Panc1 (cell line): ENCODE measurements around the gene KNTC1. TPM values are rescaled to one million over a fixed set of nuclear protein-coding genes. Genes with fewer than 3 reads are reported as not detected.
"Not testable (repeated sequence)": the region's sequence is repeated elsewhere in the genome, so short reads cannot be mapped to it uniquely, and the experiment has no call there.

Experiments used
- ATAC-seq: fragments of 200-7000 bp; cut with Tn5 transposase; 2 replicates; pipeline ENCODE4 v1.9.1; 2020; ENCODE audit warnings: mild to moderate bottlenecking, moderate library complexity
- BruUV-seq: library from RNA; stranded (reverse); fragments of 400-500 nt; replicated peaks from 2 replicates; lab custom pipeline; 2021; lab: Mats Ljungman, UMichigan
- CTCF ChIA-PET: fragments of 300-600 bp; sonication (Branson Sonifier 250); formaldehyde crosslinking; loops from one replicate; lab custom pipeline; 2022; ENCODE audit warnings: antibody characterized with exemption; lab: Charles Lee
- POLR2A ChIA-PET: fragments of 300-600 bp; sonication (Branson Sonifier 250); formaldehyde crosslinking; loops from one replicate; lab custom pipeline; 2022; ENCODE audit warnings: antibody characterized with exemption; lab: Charles Lee
- DNase-seq: peaks from one replicate; pipeline ENCODE4 v3.0.0-alpha.2; 2010; ENCODE audit warnings: low read depth, low spot score
- H3K27ac ChIP-seq: 2 replicates; pipeline ENCODE4 v1.5.1; 2011; ENCODE audit warnings: mild to moderate bottlenecking, low read length, inconsistent platforms
- H3K27me3 ChIP-seq: fragments of 200-500 bp; sonication (Bioruptor generic); 2 replicates; pipeline ENCODE4 v1.6.0; 2014; ENCODE audit warnings: low read length, inconsistent platforms; ENCODE audit not compliant: control insufficient read depth, insufficient read depth
- H3K36me3 ChIP-seq: fragments of 200-500 bp; sonication (Bioruptor generic); 2 replicates; pipeline ENCODE4 v1.5.1; 2014; ENCODE audit warnings: inconsistent platforms, mild to moderate bottlenecking, low read length, moderate library complexity; ENCODE audit not compliant: control insufficient read depth, insufficient read depth
- H3K4me1 ChIP-seq: 2 replicates; pipeline ENCODE4 v1.5.1; 2011; ENCODE audit warnings: inconsistent platforms, mild to moderate bottlenecking, low read length, moderate library complexity; ENCODE audit not compliant: control insufficient read depth, insufficient read depth
- H3K4me3 ChIP-seq, 2 experiments: 2 replicates each; pipeline ENCODE4 v1.5.1; 2011 to 2012; ENCODE audit warnings: low read depth in 2 of 2, low read length in 2 of 2, mild to moderate bottlenecking in 2 of 2, inconsistent platforms in 1 of 2, moderate library complexity in 1 of 2
- H3K9me3 ChIP-seq: fragments of 200-500 bp; sonication (Bioruptor generic); 2 replicates; pipeline ENCODE4 v1.5.1; 2014; ENCODE audit warnings: low read depth, mild to moderate bottlenecking, inconsistent platforms, low read length, moderate library complexity; ENCODE audit not compliant: control insufficient read depth, insufficient read depth
- POLR2AphosphoS5 ChIP-seq: IDR thresholded peaks from 2 replicates; pipeline ENCODE4 v1.6.1; 2012; ENCODE audit warnings: mild to moderate bottlenecking, low read depth, low read length, moderate library complexity
- in situ Hi-C: cut with HindIII; loops from 2 replicates; pipeline ENCODE4 v1.10.0; 2016; ENCODE audit warnings: low sequenced_read_pairs, low pct_unique_long_range_greater_than_20kb
- intact Hi-C: fragments of 100-400 bp; cut with micrococcal nuclease; formaldehyde crosslinking; loops from one replicate; pipeline ENCODE4 v1.10.0; 2022; ENCODE audit not compliant: unreplicated experiment
- total RNA-seq: library from RNA; stranded (reverse); gene quantifications from one replicate; pipeline ENCODE4 v1.2.1, GENCODE V29; 2021; ENCODE audit not compliant: unreplicated experiment
- TF ChIP-seq, protein P1 (sequence below), 2 experiments: IDR thresholded peaks; 2 replicates each; pipeline ENCODE4 v1.6.1; 2011 to 2012; ENCODE audit warnings: low read depth in 2 of 2, control low read depth in 1 of 2, low read length in 1 of 2, mild to moderate bottlenecking in 1 of 2, moderate library complexity in 1 of 2; ENCODE audit not compliant: insufficient read depth in 1 of 2
- TF ChIP-seq, protein P2 (sequence below): fragments of 450-650 bp; IDR thresholded peaks from 2 replicates; pipeline ENCODE4 v1.5.1; 2017; ENCODE audit warnings: mild to moderate bottlenecking

The KNTC1 gene
- total RNA-seq, 1 experiment from 2014 or later: 53.9 TPM

DNA sequence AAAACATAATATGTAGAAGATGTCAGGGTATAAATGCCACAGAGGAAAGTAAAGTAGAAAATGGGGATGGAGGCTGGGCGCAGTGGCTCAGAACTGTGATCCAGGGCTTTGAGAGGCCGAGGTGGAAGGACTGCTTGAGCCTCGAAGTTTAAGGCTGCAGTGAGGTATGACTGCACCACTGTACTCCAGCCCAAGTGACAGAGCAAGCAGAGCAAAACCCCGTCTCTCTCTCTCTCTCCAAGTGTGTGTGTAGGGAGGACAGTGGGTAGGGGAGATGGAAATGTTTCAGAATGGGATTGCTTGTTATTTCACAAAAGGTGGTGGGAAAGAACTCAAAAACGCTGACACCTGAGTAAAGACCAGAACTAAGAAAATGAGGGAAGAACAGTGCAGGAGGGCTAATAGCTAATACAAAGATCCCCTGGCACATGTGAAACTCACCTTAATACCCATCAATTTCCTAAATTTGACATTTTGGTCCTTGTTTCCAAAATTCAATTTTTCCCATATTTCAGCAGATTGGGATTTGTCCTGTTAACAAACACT, 20.6 kb upstream of the KNTC1 start:
- no peaks in the 10 kb centered on the region for H3K27me3 ChIP-seq
- ATAC-seq (no peak), DNase-seq (no peak)
- H3K9me3 ChIP-seq: no peaks in the 10 kb centered on the region
- H3K4me1 ChIP-seq: peaks cover 4% of the 10 kb centered on the region
- no peak for TF ChIP-seq POLR2AphosphoS5
- H3K4me3 ChIP-seq: no peak overlapping the region
- POLR2A ChIA-PET: no interaction called here
- H3K27ac ChIP-seq: no peak overlapping the region
- CTCF ChIA-PET: no interaction called here
- H3K36me3 ChIP-seq: peaks cover 59% of the 10 kb centered on the region
- intact Hi-C loops (no loop called here), in situ Hi-C loops (no loop called here)
- TSS peak; percentile 13 for BruUV-seq

DNA sequence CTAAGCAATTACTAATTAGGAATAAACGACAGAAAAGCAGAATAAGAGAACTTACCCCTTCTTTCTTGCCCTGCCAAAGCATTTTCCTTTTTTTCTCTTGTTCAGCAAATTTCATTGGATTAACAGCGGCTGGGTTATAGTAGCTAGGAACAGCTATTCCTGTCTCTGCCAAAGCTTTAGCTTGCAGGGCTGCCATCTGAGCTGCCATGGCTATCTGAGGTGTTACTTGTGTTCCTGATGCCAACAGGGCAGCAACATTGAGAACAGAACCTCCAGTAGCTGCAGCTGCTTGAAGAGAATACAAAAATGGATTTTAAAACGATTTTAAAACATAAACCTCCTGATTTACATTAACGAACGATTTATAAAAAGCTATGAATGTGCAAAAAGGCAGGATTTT, 18.9 kb upstream of the KNTC1 start:
- POLR2A ChIA-PET: no interaction called here
- BruUV-seq: no TSS peak
- in situ Hi-C loops: no loop called here

DNA sequence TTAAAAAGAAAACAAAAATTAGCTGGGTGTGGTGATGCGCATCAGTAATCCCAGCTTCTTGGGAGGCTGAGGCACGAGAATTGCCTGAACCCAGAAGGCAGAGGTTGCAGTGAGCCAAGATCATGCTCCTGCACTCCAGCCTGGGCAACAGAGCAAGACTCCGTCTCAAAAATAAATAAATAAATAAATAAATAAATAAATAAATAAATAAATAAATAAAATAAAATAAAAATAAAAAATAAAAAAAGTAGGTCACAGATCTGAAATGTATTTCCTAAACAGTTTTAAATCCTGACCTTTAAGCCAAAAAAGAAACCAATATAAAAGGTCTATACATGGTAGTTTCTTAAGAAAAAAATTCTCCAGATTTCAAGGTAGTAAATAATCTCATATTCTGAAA, 14.0 kb upstream of the KNTC1 start:
- H3K27ac ChIP-seq, BruUV-seq, ATAC-seq, H3K9me3 ChIP-seq, CTCF ChIA-PET, in situ Hi-C loops, H3K27me3 ChIP-seq, intact Hi-C loops, DNase-seq, H3K4me1 ChIP-seq, H3K4me3 ChIP-seq: not testable (repeated sequence)
- peaks cover 82% of the 10 kb centered on the region for H3K36me3 ChIP-seq
- POLR2A ChIA-PET: interaction anchor here (0.6 to 0.7 kb wide), 2 partner anchors 13 to 115 kb away, joined by 3 to 5 read pairs; no protein-coding TSS in a partner anchor

More for the DNA sequence above, 18.9 kb upstream of the KNTC1 start:
- no peak for ATAC-seq
- Histone ChIP-seq H3K27ac (no peak overlapping the region), H3K27me3 (no peaks in the 10 kb centered on the region), H3K4me1 (no peaks in the 10 kb centered on the region), H3K9me3 (no peaks in the 10 kb centered on the region), H3K4me3 (no peak overlapping the region), H3K36me3 (peaks cover 71% of the 10 kb centered on the region)
- no peak for DNase-seq
- intact Hi-C loops: no loop called here
- CTCF ChIA-PET: no interaction called here
- TF ChIP-seq, protein P1, sequence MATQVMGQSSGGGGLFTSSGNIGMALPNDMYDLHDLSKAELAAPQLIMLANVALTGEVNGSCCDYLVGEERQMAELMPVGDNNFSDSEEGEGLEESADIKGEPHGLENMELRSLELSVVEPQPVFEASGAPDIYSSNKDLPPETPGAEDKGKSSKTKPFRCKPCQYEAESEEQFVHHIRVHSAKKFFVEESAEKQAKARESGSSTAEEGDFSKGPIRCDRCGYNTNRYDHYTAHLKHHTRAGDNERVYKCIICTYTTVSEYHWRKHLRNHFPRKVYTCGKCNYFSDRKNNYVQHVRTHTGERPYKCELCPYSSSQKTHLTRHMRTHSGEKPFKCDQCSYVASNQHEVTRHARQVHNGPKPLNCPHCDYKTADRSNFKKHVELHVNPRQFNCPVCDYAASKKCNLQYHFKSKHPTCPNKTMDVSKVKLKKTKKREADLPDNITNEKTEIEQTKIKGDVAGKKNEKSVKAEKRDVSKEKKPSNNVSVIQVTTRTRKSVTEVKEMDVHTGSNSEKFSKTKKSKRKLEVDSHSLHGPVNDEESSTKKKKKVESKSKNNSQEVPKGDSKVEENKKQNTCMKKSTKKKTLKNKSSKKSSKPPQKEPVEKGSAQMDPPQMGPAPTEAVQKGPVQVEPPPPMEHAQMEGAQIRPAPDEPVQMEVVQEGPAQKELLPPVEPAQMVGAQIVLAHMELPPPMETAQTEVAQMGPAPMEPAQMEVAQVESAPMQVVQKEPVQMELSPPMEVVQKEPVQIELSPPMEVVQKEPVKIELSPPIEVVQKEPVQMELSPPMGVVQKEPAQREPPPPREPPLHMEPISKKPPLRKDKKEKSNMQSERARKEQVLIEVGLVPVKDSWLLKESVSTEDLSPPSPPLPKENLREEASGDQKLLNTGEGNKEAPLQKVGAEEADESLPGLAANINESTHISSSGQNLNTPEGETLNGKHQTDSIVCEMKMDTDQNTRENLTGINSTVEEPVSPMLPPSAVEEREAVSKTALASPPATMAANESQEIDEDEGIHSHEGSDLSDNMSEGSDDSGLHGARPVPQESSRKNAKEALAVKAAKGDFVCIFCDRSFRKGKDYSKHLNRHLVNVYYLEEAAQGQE (IDR thresholded peaks at IDR 0.05; ENCODE audit: insufficient read depth in 1 of 2, low read depth in 2 of 2, low read length in 1 of 2): no peak
- TF ChIP-seq, protein P2, sequence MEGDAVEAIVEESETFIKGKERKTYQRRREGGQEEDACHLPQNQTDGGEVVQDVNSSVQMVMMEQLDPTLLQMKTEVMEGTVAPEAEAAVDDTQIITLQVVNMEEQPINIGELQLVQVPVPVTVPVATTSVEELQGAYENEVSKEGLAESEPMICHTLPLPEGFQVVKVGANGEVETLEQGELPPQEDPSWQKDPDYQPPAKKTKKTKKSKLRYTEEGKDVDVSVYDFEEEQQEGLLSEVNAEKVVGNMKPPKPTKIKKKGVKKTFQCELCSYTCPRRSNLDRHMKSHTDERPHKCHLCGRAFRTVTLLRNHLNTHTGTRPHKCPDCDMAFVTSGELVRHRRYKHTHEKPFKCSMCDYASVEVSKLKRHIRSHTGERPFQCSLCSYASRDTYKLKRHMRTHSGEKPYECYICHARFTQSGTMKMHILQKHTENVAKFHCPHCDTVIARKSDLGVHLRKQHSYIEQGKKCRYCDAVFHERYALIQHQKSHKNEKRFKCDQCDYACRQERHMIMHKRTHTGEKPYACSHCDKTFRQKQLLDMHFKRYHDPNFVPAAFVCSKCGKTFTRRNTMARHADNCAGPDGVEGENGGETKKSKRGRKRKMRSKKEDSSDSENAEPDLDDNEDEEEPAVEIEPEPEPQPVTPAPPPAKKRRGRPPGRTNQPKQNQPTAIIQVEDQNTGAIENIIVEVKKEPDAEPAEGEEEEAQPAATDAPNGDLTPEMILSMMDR: no peak
- TF ChIP-seq POLR2AphosphoS5: no peak
